Activated CD8-positive, alpha-beta T cell treated with anti-CD3 and anti-CD28 coated beads for 36 hours (primary cell): ENCODE measurements around the gene KIF24. TPM values are rescaled to one million over a fixed set of nuclear protein-coding genes. Genes with fewer than 3 reads are reported as not detected.

Experiments used
- ATAC-seq: fragments of 200-7000 bp; cut with Tn5 transposase; one replicate; pipeline ENCODE4 v1.10.0; 2021; ENCODE audit warnings: mild to moderate bottlenecking, moderate library complexity
- CTCF ChIA-PET: fragments of 350-600 bp; sonication (Branson Sonifier 250); formaldehyde crosslinking; loops from one replicate; lab custom pipeline; 2021; ENCODE audit warnings: antibody characterized with exemption; lab: Charles Lee
- POLR2A ChIA-PET: fragments of 350-600 bp; sonication (Branson Sonifier 250); formaldehyde crosslinking; loops from one replicate; lab custom pipeline; 2021; ENCODE audit warnings: antibody characterized with exemption; lab: Charles Lee
- DNase-seq: peaks from one replicate; pipeline ENCODE4 v3.0.0-alpha.2; 2020
- H3K27ac Mint-ChIP-seq: one replicate; pipeline ENCODE4 v1.8.0; 2021; ENCODE audit warnings: mild to moderate bottlenecking, mixed read lengths
- H3K27me3 Mint-ChIP-seq: one replicate; pipeline ENCODE4 v1.8.0; 2021; ENCODE audit warnings: mixed read lengths
- H3K36me3 Mint-ChIP-seq: one replicate; pipeline ENCODE4 v1.8.0; 2021; ENCODE audit warnings: low read depth, mixed read lengths
- H3K4me1 Mint-ChIP-seq: one replicate; pipeline ENCODE4 v1.8.0; 2021; ENCODE audit warnings: low read depth, mixed read lengths
- H3K4me3 Mint-ChIP-seq: one replicate; pipeline ENCODE4 v1.8.0; 2021; ENCODE audit warnings: mild to moderate bottlenecking, moderate library complexity, mixed read lengths
- H3K9me3 Mint-ChIP-seq: one replicate; pipeline ENCODE4 v1.8.0; 2021; ENCODE audit warnings: mixed read lengths
- intact Hi-C: fragments of 100-400 bp; cut with micrococcal nuclease; formaldehyde crosslinking; loops from one replicate; pipeline ENCODE4 v1.10.0; 2022
- total RNA-seq, 2 experiments: library from RNA; stranded (reverse); gene quantifications; one replicate each; pipeline ENCODE4 v1.2.3, GENCODE V29; 2021
- TF ChIP-seq, protein P1 (sequence below): fragments of 200-600 bp; IDR thresholded peaks from one replicate; pipeline ENCODE4 v1.8.0; 2022; ENCODE audit warnings: antibody characterized with exemption, mild to moderate bottlenecking

The KIF24 gene, protein sequence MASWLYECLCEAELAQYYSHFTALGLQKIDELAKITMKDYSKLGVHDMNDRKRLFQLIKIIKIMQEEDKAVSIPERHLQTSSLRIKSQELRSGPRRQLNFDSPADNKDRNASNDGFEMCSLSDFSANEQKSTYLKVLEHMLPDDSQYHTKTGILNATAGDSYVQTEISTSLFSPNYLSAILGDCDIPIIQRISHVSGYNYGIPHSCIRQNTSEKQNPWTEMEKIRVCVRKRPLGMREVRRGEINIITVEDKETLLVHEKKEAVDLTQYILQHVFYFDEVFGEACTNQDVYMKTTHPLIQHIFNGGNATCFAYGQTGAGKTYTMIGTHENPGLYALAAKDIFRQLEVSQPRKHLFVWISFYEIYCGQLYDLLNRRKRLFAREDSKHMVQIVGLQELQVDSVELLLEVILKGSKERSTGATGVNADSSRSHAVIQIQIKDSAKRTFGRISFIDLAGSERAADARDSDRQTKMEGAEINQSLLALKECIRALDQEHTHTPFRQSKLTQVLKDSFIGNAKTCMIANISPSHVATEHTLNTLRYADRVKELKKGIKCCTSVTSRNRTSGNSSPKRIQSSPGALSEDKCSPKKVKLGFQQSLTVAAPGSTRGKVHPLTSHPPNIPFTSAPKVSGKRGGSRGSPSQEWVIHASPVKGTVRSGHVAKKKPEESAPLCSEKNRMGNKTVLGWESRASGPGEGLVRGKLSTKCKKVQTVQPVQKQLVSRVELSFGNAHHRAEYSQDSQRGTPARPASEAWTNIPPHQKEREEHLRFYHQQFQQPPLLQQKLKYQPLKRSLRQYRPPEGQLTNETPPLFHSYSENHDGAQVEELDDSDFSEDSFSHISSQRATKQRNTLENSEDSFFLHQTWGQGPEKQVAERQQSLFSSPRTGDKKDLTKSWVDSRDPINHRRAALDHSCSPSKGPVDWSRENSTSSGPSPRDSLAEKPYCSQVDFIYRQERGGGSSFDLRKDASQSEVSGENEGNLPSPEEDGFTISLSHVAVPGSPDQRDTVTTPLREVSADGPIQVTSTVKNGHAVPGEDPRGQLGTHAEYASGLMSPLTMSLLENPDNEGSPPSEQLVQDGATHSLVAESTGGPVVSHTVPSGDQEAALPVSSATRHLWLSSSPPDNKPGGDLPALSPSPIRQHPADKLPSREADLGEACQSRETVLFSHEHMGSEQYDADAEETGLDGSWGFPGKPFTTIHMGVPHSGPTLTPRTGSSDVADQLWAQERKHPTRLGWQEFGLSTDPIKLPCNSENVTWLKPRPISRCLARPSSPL (N-terminal part only)
- 1 to 10 TPM; 5.8 to 5.9 TPM for total RNA-seq

DNA sequence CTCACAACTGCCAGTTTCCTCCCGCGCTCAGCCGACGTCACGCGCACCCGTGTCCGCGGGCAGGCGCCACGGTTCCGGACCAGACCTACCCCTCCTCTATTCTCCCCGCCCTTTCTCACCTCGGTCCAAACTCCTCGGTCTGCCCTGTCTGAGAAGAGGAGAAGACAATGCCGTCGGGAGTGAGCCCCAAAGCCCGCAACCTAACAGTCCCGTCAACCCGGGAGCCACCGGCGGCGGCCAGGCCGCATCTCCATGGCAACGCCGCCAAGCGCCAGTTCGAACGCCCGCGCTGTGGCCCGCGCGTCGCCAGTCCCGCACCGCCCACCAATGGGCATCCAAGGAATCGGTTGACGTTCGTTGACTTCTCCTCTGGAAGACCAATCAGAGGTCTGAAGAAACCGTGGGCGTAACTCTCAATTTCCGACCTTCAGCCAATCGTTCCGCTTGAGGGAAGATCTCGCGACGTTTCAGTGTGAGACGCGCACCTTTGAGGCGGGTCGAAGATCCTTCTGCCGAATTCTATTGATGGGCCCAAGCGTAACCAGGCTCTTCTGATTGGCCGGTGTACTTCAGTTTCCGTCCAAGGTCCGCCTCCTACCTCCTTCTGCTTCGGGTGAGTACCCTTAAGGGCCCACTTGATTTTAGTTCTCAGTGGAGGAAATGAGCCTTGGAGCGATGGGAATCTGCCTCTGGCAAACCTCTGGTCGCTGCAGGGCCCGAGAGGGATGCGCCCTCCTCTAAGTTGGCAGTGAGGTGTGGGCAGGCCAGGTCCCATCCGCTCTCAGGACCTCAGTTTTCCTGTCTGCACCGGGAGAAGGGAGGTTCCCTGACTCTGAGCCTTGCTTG lies at the start of gene KIF24, which contains the start of gene NUDT2:
Gene KIF24, minus strand, starts transcription at position 282 of the 846 bp plus-strand sequence. CDS start 17,922 bp downstream, outside the sequence.
Gene NUDT2, plus strand, starts transcription at position 583 of the 846 bp plus-strand sequence. CDS start 9,471 bp downstream, outside the sequence.
- CTCF ChIA-PET: interaction anchor here (1.5 kb wide), 1 partner anchor 50 kb away, joined by 6 read pairs; no protein-coding TSS in a partner anchor
- peaks cover 24% of the 10 kb centered on the region for H3K4me1 Mint-ChIP-seq
- intact Hi-C loops: loop anchor here (1.0 kb wide), 1 partner anchor 50 kb away; no protein-coding TSS in a partner anchor

GRCh38 chr9:34378376-34379060 lies 49.5 kb upstream of the KIF24 start:
- H3K9me3 Mint-ChIP-seq: no peaks in the 10 kb centered on the region
- no peak overlapping the region for H3K27ac Mint-ChIP-seq
- H3K36me3 Mint-ChIP-seq: no peaks in the 10 kb centered on the region
- H3K27me3 Mint-ChIP-seq: no peaks in the 10 kb centered on the region
- H3K4me1 Mint-ChIP-seq: peaks cover 30% of the 10 kb centered on the region
- no peak overlapping the region for H3K4me3 Mint-ChIP-seq
- CTCF ChIA-PET: interaction anchor here (0.7 to 9.4 kb wide), 16 partner anchors 10 to 564 kb away, joined by 3 to 117 read pairs (median 6); no protein-coding TSS in a partner anchor
- ATAC-seq (no peak), DNase-seq (no peak)
- POLR2A ChIA-PET: interaction anchor here (0.6 to 1.9 kb wide), 4 partner anchors 14 to 90 kb away, joined by 3 to 14 read pairs (median 4); no protein-coding TSS in a partner anchor
- intact Hi-C loops: loop anchor here (1.0 to 10.0 kb wide), 3 partner anchors 50 to 334 kb away; partner anchors contain the start of gene UBAP2
- TF ChIP-seq, protein P1, sequence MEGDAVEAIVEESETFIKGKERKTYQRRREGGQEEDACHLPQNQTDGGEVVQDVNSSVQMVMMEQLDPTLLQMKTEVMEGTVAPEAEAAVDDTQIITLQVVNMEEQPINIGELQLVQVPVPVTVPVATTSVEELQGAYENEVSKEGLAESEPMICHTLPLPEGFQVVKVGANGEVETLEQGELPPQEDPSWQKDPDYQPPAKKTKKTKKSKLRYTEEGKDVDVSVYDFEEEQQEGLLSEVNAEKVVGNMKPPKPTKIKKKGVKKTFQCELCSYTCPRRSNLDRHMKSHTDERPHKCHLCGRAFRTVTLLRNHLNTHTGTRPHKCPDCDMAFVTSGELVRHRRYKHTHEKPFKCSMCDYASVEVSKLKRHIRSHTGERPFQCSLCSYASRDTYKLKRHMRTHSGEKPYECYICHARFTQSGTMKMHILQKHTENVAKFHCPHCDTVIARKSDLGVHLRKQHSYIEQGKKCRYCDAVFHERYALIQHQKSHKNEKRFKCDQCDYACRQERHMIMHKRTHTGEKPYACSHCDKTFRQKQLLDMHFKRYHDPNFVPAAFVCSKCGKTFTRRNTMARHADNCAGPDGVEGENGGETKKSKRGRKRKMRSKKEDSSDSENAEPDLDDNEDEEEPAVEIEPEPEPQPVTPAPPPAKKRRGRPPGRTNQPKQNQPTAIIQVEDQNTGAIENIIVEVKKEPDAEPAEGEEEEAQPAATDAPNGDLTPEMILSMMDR: no peak

More for the DNA sequence above, at the start of gene KIF24, which contains the start of gene NUDT2:
- Mint-ChIP-seq H3K27me3 (no peaks in the 10 kb centered on the region), H3K36me3 (no peaks in the 10 kb centered on the region), H3K9me3 (no peaks in the 10 kb centered on the region), H3K27ac (peak within 1 kb of the TSS; percentile 98), H3K4me3 (peak within 1 kb of the TSS; percentile 95)
- peak; percentile 98 for DNase-seq
- POLR2A ChIA-PET: interaction anchor here (1.4 to 2.1 kb wide), 2 partner anchors 47 to 50 kb away, joined by 4 to 10 read pairs; partner anchors contain the start of gene MYORG
- TF ChIP-seq, protein P1: no peak
- ATAC-seq: peak; percentile 95

- Mint-ChIP-seq H3K4me1 (peaks cover 30% of the 10 kb centered on the region), H3K36me3 (peaks cover 6% of the 10 kb centered on the region), H3K27me3 (no peaks in the 10 kb centered on the region), H3K27ac (no peak overlapping the region), H3K4me3 (peak overlapping the region; percentile 87), H3K9me3 (no peaks in the 10 kb centered on the region)
- intact Hi-C loops: loop anchor here (5.0 to 10.0 kb wide), 2 partner anchors 120 to 333 kb away; partner anchors contain the start of gene UBAP2
- DNase-seq (peak; percentile 23), ATAC-seq (no peak)
- CTCF ChIA-PET: interaction anchor here (0.7 to 9.4 kb wide), 13 partner anchors 11 to 332 kb away, joined by 3 to 117 read pairs (median 3); partner anchors contain the start of gene RPP25L
- TF ChIP-seq, protein P1: no peak
- POLR2A ChIA-PET: interaction anchor here (0.7 to 2.5 kb wide), 4 partner anchors 47 to 329 kb away, joined by 3 to 10 read pairs (median 7); partner anchors contain the start of gene UBAP2
These were observed 48.3 kb upstream of the KIF24 start for GRCh38 chr9:34377404-34377746.
